HG03442 (cell line): Measurements from ENCODE around the gene CXCL3.

Experiments
- ATAC-seq: cut with Tn5 transposase; IDR thresholded peaks from one replicate; pipeline ENCODE4 v1.9.1; 2021; ENCODE audit warnings: mild to moderate bottlenecking, moderate library complexity; ENCODE audit not compliant: unreplicated experiment

CXCL3 gene

GRCh38 chr4:74056114-74056857, 17.8 kb upstream of the CXCL3 start:
- no peak for ATAC-seq

DNA sequence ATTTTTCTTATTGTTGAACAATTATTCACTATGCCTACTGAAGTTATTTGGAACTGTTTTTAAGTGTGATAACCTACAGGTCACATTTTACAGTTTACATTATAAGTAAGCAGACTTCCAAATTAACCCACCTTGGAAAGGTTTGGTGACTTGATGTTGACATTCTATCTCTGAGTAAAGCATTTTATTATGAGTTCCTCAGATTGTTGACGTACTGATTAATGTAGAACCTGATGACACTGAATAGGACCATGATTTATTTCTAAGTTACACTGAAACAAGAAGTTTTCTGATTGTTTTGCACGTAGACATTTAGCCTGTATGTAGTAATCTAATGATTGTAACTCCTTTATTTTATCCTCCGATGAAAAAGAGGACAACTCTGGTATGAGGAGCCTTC, 17.0 kb upstream of the CXCL3 start:
- no peak for ATAC-seq

DNA sequence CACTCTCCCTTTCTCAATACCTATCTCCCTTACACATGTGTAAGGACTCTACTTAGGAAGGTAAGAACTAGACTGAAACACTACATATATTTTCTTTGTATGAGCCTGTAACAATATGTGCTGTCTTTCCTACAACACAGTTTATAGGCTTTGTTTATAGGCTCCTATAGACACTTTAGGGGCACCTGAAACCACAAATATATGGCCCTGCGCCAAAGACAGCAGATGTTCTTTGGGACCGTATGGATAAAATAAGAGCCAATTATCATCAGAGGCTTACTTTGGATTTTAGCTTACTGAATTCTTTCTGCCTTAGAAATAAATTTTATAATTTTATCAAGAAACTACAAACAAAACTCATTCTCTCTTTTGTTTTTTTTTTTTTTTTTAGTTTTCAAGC, 16.6 kb upstream of the CXCL3 start:
- no peak for ATAC-seq

GRCh38 chr4:74054483-74055047, 16.1 kb upstream of the CXCL3 start:
- no peak for ATAC-seq

DNA sequence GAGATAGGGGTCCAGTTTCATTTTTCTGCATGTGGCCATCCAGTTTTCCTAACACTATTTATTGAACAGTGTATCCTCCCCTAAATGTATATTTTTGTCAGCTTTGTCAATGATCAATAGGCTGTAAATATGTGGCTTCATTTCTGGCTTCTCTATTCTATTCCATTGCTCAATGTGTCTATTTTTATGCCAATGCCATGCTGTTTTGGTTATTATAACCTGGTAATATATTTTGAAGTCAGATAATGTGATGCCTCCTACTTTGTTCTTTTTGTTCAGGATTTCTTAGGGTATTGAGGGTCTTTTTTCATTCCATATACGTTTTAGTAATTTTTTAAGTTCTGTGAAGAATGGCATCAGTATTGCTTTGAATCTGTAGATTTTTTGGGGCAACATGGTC, 8.7 kb upstream of the CXCL3 start:
- no peak for ATAC-seq

DNA sequence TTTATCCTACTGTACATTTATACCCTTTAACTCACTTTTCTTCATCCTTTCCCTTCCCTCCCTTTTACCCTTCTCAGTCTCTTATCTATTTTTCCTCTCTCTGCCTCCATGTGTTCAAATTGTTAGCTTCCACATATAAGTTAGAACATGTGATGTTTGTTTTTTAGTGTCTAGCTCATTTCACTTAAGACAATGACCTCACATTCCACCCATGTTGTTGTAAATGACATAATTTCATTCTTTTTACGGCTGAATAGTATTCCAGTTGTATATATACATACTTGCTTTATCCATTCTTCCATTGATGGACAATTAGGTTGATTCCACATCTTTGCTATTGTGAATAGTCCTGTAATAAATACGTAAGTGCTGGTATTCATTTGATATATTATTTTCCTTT, 7.3 kb upstream of the CXCL3 start:
- no peak for ATAC-seq

DNA sequence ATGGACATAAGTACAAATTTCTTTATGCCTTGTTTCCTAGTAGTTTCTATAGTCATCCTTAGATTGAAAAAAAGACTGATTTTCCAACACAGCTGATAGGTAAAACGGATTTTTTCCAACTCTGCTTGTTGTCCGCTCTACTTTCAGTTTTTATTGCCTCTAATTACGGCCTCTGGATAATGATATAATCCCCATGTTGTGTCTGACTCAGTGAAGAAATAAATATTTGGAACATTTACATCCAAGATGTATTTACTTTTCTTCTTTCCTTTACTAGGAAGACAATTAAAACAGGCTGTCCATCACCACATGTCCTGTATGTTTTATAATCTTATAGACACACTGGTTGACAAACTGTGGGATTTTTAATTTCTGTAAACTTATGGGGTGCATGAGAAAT, 6.8 kb upstream of the CXCL3 start:
- no peak for ATAC-seq

- no peak for ATAC-seq
Observed at GRCh38 chr4:74044677-74045076, 6.2 kb upstream of the CXCL3 start.

DNA sequence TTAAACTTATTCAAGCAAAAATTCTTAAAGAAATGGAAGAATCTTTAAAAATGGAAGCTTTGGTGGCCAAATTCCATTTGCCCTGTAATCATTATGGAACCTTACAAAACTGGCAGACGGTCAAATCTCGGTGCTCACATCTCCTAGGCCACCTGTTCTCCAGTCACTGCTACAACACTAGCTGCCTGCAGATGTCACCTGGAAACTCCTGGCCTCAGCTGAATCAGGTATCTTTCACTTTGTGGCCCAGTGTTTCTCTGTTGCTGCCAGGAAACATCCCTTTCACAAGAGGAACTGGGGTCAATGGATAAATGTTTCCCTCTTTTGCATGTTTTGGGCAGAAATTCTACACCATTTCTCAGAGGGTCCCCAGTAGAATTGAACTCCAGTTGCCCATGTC, 4.2 kb upstream of the CXCL3 start:
- no peak for ATAC-seq

GRCh38 chr4:74041418-74041817, 2.9 kb upstream of the CXCL3 start:
- ATAC-seq = no peak

GRCh38 chr4:74039315-74039763, 850 bp upstream of the CXCL3 start:
- peak; percentile 9 for ATAC-seq

DNA sequence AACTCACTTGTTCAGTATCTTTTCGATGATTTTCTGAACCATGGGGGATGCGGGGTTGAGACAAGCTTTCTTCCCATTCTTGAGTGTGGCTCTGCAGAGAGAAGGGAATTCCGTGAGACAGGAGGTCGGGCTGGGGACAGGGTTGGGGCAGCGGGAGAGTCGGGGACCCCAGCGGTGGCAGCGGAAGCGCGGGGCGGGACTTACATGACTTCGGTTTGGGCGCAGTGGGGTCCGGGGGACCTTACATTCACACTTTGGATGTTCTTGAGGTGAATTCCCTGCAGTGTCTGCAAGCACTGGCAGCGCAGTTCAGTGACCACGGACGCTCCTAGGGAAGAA, 434 bp downstream of the CXCL3 start:
- ATAC-seq = no peak

DNA sequence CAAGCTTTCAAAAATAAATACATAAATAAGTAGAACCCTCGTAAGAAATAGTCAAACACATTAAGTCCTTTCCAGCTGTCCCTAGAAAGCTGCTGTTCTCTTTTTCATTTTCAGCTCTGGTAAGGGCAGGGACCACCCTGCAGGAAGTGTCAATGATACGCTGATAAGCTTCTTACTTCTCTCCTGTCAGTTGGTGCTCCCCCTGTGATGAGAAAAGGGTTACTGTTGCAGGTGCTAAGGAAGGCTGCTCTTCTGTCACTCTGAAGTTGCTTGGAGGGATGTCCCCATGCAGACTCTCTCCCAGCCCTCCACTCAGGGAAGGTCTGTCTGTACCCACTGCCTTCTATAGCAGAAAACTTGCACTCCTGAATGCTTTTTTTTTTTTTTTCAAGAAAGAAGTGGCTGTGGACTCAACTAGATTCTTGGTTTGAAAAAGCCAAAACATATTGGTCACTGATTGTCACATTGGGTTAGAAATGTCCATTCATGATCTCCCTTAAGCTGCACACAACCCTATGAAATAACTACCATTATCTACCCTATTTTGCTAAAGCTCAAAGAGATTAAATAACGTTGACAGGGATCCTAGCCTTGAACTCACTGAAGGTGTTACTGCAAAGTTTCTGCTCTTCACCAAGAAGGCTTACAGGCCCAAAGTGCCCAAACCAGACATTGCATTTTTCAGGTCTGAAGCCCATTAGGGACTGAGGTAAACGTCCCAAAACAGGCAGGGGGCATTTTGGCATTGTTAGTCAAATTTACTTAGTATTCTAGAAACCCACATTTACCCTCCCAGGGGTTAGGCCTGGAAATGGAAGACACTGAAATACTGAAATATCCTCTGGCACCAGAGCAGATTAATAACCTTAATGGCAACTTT, 1.2 kb downstream of the CXCL3 start:
- ATAC-seq = no peak

GRCh38 chr4:74033739-74034138, 4.8 kb downstream of the CXCL3 start:
- no peak for ATAC-seq

- ATAC-seq = no peak
Observed at GRCh38 chr4:74032064-74032463, 6.4 kb downstream of the CXCL3 start.

- no peak for ATAC-seq
Observed at GRCh38 chr4:74031576-74031975, 6.9 kb downstream of the CXCL3 start.

- no peak for ATAC-seq
Observed at GRCh38 chr4:74030285-74030684, 8.2 kb downstream of the CXCL3 start.

DNA sequence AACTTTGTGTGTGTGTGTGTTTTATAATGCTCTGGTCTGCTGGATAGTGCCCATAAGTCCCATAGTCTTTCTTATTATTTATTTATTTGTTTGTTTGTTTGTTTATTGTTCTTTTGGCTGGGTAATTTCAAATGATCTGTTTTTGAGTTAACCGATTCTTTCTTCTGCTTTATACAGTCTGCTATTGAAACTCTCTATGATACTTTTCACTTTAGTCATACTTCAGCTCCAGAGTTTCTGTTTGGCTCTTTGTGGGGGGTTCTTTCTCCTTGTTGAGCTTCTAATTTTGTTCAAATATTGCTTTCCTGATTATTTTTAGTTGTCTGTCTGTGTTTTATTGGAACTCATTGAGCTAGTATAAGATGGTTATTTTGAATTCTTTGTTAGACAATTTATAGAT, 10.0 kb downstream of the CXCL3 start:
- ATAC-seq = no peak

DNA sequence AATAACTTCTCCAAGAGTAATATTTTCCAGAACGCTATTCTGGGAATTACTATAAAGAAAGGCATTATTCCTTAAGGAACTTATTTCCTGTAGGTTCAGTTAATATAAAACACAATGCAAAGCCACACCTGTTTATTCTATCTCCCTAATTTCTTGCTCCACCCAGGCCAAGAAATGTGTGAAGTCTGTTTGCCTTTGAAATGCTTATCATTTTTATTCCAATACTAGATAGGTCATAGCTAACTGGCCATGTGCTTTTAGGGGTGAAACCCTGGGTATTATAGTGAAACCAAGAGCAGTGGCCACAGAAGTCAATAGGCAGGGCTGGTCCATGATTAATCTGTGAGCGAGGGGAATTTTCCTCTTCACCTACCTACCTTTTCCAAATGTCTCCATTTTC, 14.8 kb downstream of the CXCL3 start:
- no peak for ATAC-seq

DNA sequence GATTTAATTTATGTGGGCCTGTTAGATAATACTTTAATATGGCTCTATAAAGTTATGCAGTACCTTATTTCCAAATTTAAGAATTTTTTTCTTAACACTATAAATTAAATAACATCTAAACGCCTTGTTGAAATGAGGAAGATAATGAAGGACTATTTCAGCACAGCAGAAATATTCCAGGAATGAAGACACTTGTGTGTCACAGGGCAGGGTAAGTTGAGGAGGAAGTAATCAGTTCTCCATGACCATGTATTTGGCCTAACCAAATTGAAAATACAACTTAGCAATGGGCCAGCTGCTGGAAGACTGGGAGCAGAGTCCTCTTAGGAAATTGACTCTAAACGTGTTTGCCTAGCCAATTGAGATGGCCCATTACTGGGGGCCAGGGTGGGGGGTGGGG, 16.9 kb downstream of the CXCL3 start:
- no peak for ATAC-seq

DNA sequence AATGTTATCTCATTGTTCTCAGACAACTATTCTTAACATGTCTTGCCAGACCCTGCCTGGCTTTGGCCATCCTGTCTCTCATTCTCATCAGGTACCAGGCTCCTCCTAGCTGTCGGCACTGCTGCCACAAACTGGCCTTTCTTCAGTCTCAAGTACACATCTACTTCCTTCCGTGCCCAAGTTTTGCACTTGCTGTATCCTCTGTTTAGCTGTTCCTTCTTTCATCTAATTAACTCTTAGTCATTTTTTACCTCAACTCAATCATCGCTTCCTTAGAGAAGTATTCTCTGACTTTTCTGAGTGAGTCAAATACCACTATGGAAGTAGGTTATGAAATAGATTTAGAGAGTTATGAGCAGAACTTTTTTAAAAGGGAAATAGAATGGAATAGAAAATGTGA, 19.7 kb downstream of the CXCL3 start:
- ATAC-seq = no peak

GRCh38 chr4:74018116-74018515, 20.4 kb downstream of the CXCL3 start:
- no peak for ATAC-seq
